Calu3 (cell line): Measurements from ENCODE around the gene USP46. TPM values are rescaled to one million over a fixed set of nuclear protein-coding genes. Genes with fewer than 3 reads are reported as not detected.

Experiments used
- BruUV-seq: library from RNA; stranded (reverse); fragments of 400-500 nt; replicated peaks from 2 replicates; lab custom pipeline; 2021; lab: Mats Ljungman, UMichigan
- CTCF ChIA-PET: fragments of 300-600 bp; sonication (Branson Sonifier 250); formaldehyde crosslinking; loops from one replicate; lab custom pipeline; 2022; ENCODE audit warnings: antibody characterized with exemption; lab: Charles Lee
- DNase-seq: peaks from one replicate; pipeline ENCODE4 v3.0.0; 2022
- H3K27ac Mint-ChIP-seq: one replicate; pipeline ENCODE4 v1.8.0; 2022; ENCODE audit warnings: mixed read lengths; ENCODE audit not compliant: unreplicated experiment
- H3K27me3 Mint-ChIP-seq: one replicate; pipeline ENCODE4 v1.8.0; 2022; ENCODE audit warnings: mixed read lengths; ENCODE audit not compliant: unreplicated experiment
- H3K36me3 Mint-ChIP-seq: one replicate; pipeline ENCODE4 v1.8.0; 2022; ENCODE audit warnings: mild to moderate bottlenecking, moderate library complexity, mixed read lengths; ENCODE audit not compliant: insufficient read depth, unreplicated experiment
- H3K4me1 Mint-ChIP-seq: one replicate; pipeline ENCODE4 v1.8.0; 2022; ENCODE audit warnings: mild to moderate bottlenecking, low read depth, mixed read lengths; ENCODE audit not compliant: unreplicated experiment
- H3K4me3 Mint-ChIP-seq: one replicate; pipeline ENCODE4 v1.8.0; 2022; ENCODE audit warnings: mild to moderate bottlenecking, low read depth, moderate library complexity, mixed read lengths; ENCODE audit not compliant: unreplicated experiment
- H3K9me3 Mint-ChIP-seq: one replicate; pipeline ENCODE4 v1.8.0; 2022; ENCODE audit warnings: low read depth, mixed read lengths; ENCODE audit not compliant: unreplicated experiment
- CTCF ChIP-seq: fragments of 200-600 bp; IDR thresholded peaks from one replicate; pipeline ENCODE4 v1.8.0; 2022; ENCODE audit warnings: antibody characterized with exemption; ENCODE audit not compliant: unreplicated experiment
- intact Hi-C: fragments of 100-400 bp; cut with micrococcal nuclease; formaldehyde crosslinking; loops from one replicate; pipeline ENCODE4 v1.10.0; 2022; ENCODE audit not compliant: unreplicated experiment
- total RNA-seq: library from RNA; stranded (reverse); gene quantifications from 2 replicates; pipeline ENCODE4 v1.2.3, GENCODE V29; 2022

Gene USP46
- total RNA-seq, 1 experiment from 2014 or later = 12.5 TPM

- Mint-ChIP-seq H3K4me3 (no peak overlapping the region), H3K27me3 (no peaks in the 10 kb centered on the region), H3K9me3 (no peaks in the 10 kb centered on the region), H3K36me3 (no peaks in the 10 kb centered on the region), H3K27ac (no peak overlapping the region), H3K4me1 (no peaks in the 10 kb centered on the region)
- no peak for DNase-seq
- intact Hi-C loops = no loop called here
- no TSS peak for BruUV-seq
- TF ChIP-seq CTCF = no peak
- CTCF ChIA-PET = interaction anchor here (0.6 to 0.7 kb wide), 2 partner anchors 419 to 1893 kb away, joined by 5 to 6 read pairs; no protein-coding TSS in a partner anchor
Observed at GRCh38 chr4:52645300-52645699, 13.8 kb downstream of the USP46 start.

GRCh38 chr4:52643785-52644244, 15.3 kb downstream of the USP46 start:
- BruUV-seq = no TSS peak
- no peak overlapping the region for H3K4me3 Mint-ChIP-seq
- no peaks in the 10 kb centered on the region for H3K36me3 Mint-ChIP-seq
- H3K27me3 Mint-ChIP-seq = no peaks in the 10 kb centered on the region
- no peaks in the 10 kb centered on the region for H3K9me3 Mint-ChIP-seq
- H3K4me1 Mint-ChIP-seq = no peaks in the 10 kb centered on the region
- no peak for TF ChIP-seq CTCF
- H3K27ac Mint-ChIP-seq = no peak overlapping the region
- intact Hi-C loops = no loop called here
- CTCF ChIA-PET = no interaction called here
- DNase-seq = peak; percentile 19

- DNase-seq = no peak
- Mint-ChIP-seq H3K36me3 (no peaks in the 10 kb centered on the region), H3K4me1 (no peaks in the 10 kb centered on the region), H3K27me3 (no peaks in the 10 kb centered on the region), H3K4me3 (no peak overlapping the region), H3K27ac (no peak overlapping the region), H3K9me3 (no peaks in the 10 kb centered on the region)
- TF ChIP-seq CTCF = no peak
- intact Hi-C loops = no loop called here
- CTCF ChIA-PET = no interaction called here
- BruUV-seq = no TSS peak
Observed at GRCh38 chr4:52643190-52643589, 15.9 kb downstream of the USP46 start.

- Mint-ChIP-seq H3K36me3 (no peaks in the 10 kb centered on the region), H3K27ac (no peak overlapping the region), H3K4me1 (no peaks in the 10 kb centered on the region), H3K4me3 (no peak overlapping the region), H3K27me3 (no peaks in the 10 kb centered on the region), H3K9me3 (no peaks in the 10 kb centered on the region)
- intact Hi-C loops = no loop called here
- no TSS peak for BruUV-seq
- DNase-seq = no peak
- CTCF ChIA-PET = no interaction called here
- no peak for TF ChIP-seq CTCF
Observed at GRCh38 chr4:52641854-52642563, 17.1 kb downstream of the USP46 start.
